OCI-LY3 (cell line): Measurements from ENCODE around the gene PELI3.
"Not testable (repeated sequence)": the region's sequence is repeated elsewhere in the genome, so short reads cannot be mapped to it uniquely, and the experiment has no call there.

Experiments
- H2AFZ ChIP-seq: fragments of 200-600, 300-600 bp; shearing (Covaris generic); 2 replicates; pipeline ENCODE4 v1.6.0; 2014; ENCODE audit warnings: antibody characterized with exemption, low read depth, low read length
- H3K27ac ChIP-seq: fragments of 200-600, 300-600 bp; sonication (generic); 2 replicates; pipeline ENCODE4 v1.5.1; 2014; ENCODE audit warnings: mild to moderate bottlenecking, low read length, moderate library complexity, mixed read lengths
- H3K27me3 ChIP-seq: fragments of 200-600, 300-600 bp; sonication (generic); 2 replicates; pipeline ENCODE4 v1.6.1; 2014; ENCODE audit warnings: low read depth, low read length, mixed read lengths
- H3K36me3 ChIP-seq: fragments of 200-600, 300-600 bp; sonication (generic); replicated peaks from 2 replicates; pipeline ENCODE3; 2014; ENCODE audit warnings: low read depth, low read length, mixed read lengths
- H3K4me1 ChIP-seq: fragments of 300-600, 200-600 bp; sonication (generic); 2 replicates; pipeline ENCODE4 v1.6.1; 2014; ENCODE audit warnings: low read length, mixed read lengths
- H3K4me2 ChIP-seq: fragments of 200-600, 300-600 bp; sonication (generic); 2 replicates; pipeline ENCODE4 v1.6.1; 2014; ENCODE audit warnings: low read length, mixed read lengths
- H3K4me3 ChIP-seq: fragments of 300-600, 200-600 bp; sonication (generic); 2 replicates; pipeline ENCODE4 v1.5.1; 2014; ENCODE audit warnings: antibody characterized with exemption, mild to moderate bottlenecking, low read length, moderate library complexity
- H3K79me2 ChIP-seq: fragments of 300-600, 200-600 bp; shearing (Covaris generic); 2 replicates; pipeline ENCODE4 v1.6.1; 2014; ENCODE audit warnings: mild to moderate bottlenecking, low read length, mixed read lengths
- H3K9ac ChIP-seq: fragments of 300-600, 200-600 bp; shearing (Covaris generic); 2 replicates; pipeline ENCODE4 v1.6.0; 2014; ENCODE audit warnings: mild to moderate bottlenecking, low read length, moderate library complexity
- H3K9me3 ChIP-seq: fragments of 200-600, 300-600 bp; shearing (Covaris generic); 2 replicates; pipeline ENCODE4 v1.6.1; 2014; ENCODE audit warnings: low read length, mixed read lengths; ENCODE audit not compliant: insufficient read depth
- H4K20me1 ChIP-seq: fragments of 200-600, 300-600 bp; sonication (generic); 2 replicates; pipeline ENCODE4 v1.6.1; 2016; ENCODE audit warnings: low read length, mixed read lengths; ENCODE audit not compliant: insufficient read depth
- CTCF ChIP-seq: fragments of 200-600, 300-600 bp; sonication (generic); IDR thresholded peaks from 2 replicates; pipeline ENCODE4 v1.5.1; 2014; ENCODE audit warnings: antibody characterized with exemption, low read length, low read depth
- EZH2phosphoT487 ChIP-seq: fragments of 200-600 bp; shearing (Covaris generic); IDR thresholded peaks from 2 replicates; pipeline ENCODE4 v1.6.1; 2018; ENCODE audit warnings: antibody characterized with exemption, mixed run types, low read depth

PELI3 gene

GRCh38 chr11:66428933-66429332, 37.8 kb upstream of the PELI3 start:
- Histone ChIP-seq H4K20me1 (peaks cover 13% of the 10 kb centered on the region; the same call in 1 of the 2 replicates), H3K9me3 (no peaks in the 10 kb centered on the region), H3K27me3 (no peaks in the 10 kb centered on the region), H3K4me1 (no peaks in the 10 kb centered on the region), H3K36me3 (peaks cover 4% of the 10 kb centered on the region), H3K4me2 (no peak overlapping the region), H3K9ac (no peak overlapping the region), H3K4me3 (no peak overlapping the region), H2AFZ (no peak overlapping the region), H3K27ac (no peak overlapping the region), H3K79me2 (no peaks in the 10 kb centered on the region)
- no peak for TF ChIP-seq CTCF
- TF ChIP-seq EZH2phosphoT487: no peak

- Histone ChIP-seq H3K4me3 (no peak overlapping the region), H3K9me3 (no peaks in the 10 kb centered on the region), H4K20me1 (0 out of 2 replicates have a peak, but pooled peaks cover 3% of the 10 kb centered on the region), H3K27me3 (no peaks in the 10 kb centered on the region), H3K36me3 (peaks cover 8% of the 10 kb centered on the region), H3K9ac (no peak overlapping the region), H2AFZ (no peak overlapping the region), H3K4me1 (no peaks in the 10 kb centered on the region), H3K27ac (no peak overlapping the region), H3K79me2 (no peaks in the 10 kb centered on the region), H3K4me2 (no peak overlapping the region)
- TF ChIP-seq EZH2phosphoT487 (no peak), CTCF (peak; percentile 96)
Observed at GRCh38 chr11:66429983-66430602, 36.6 kb upstream of the PELI3 start.

- not testable (repeated sequence) for H3K4me3 ChIP-seq, H3K79me2 ChIP-seq, H2AFZ ChIP-seq, H3K9me3 ChIP-seq, H3K27me3 ChIP-seq, H3K4me1 ChIP-seq, H3K4me2 ChIP-seq, H3K27ac ChIP-seq, H4K20me1 ChIP-seq, H3K9ac ChIP-seq
- peaks cover 12% of the 10 kb centered on the region for H3K36me3 ChIP-seq
Observed at GRCh38 chr11:66431287-66431686, 35.4 kb upstream of the PELI3 start.

DNA sequence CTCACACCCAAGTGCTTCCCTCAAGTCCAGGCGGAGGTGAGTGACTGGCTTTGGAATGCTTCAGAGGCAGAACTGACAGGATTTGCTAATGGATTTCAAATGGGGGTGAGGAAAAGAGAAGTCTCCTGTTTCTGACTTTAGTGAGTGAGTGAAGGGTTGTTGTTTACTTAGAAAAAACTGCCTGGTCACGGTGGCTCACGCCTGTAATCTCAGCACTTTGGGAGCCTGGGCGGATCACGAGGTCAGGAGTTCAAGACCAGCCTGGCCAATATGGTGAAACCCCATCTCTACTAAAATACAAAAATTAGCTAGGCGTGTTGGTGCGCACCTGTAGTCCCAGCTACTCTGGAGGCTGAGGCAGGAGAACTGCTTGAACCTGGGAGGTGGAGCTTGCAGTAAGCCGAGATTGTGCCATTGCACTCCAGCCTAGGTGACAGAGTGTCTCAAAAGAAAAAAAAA, 34.8 kb upstream of the PELI3 start:
- not testable (repeated sequence) for H4K20me1 ChIP-seq, H2AFZ ChIP-seq, H3K4me2 ChIP-seq, H3K4me3 ChIP-seq, H3K9me3 ChIP-seq, H3K9ac ChIP-seq, H3K79me2 ChIP-seq, H3K27me3 ChIP-seq, H3K4me1 ChIP-seq, H3K27ac ChIP-seq
- peaks cover 18% of the 10 kb centered on the region for H3K36me3 ChIP-seq

- Histone ChIP-seq H3K4me3 (no peak overlapping the region), H3K36me3 (peaks cover 22% of the 10 kb centered on the region), H3K79me2 (no peaks in the 10 kb centered on the region), H3K27ac (no peak overlapping the region), H3K9me3 (no peaks in the 10 kb centered on the region), H3K4me1 (peaks cover under 1% of the 10 kb centered on the region; the same call in 1 of the 2 replicates), H2AFZ (no peak overlapping the region), H3K27me3 (no peaks in the 10 kb centered on the region), H3K9ac (no peak overlapping the region), H3K4me2 (no peak overlapping the region), H4K20me1 (no peaks in the 10 kb centered on the region)
- no peak for TF ChIP-seq CTCF
- no peak for TF ChIP-seq EZH2phosphoT487
Observed at GRCh38 chr11:66432597-66432996, 34.1 kb upstream of the PELI3 start.
